ENCODE measurements around the gene PDE12. TPM values are rescaled to one million over a fixed set of nuclear protein-coding genes. Genes with fewer than 3 reads are reported as not detected.

PDE12 gene
- total and polyA plus RNA-seq, 2 of the 8 experiments (the other 6 are each of a cell fraction or from before 2014, with no cell fraction given), result 9.0 to 12.1 TPM

DNA sequence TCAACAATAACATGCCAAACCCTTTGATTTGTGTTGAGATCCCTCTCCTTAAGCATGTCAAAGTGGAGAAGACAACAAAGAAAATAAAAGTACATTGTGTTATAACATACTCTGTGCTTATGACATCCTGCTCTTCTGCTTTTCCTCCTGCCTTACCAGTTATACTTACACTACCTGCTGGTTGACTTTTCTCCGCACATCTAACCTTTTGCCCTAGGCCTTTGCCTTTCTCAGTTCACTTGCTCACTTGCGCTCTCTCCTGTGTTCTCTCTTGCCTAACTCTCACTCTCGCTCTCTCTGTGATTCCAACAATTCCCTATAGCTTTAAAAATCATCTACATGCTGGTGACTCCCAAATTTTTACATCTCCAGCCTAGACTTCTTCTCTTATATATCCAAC, 17.6 kb upstream of the PDE12 start (continued):
- TF ChIP-seq CHD7 (IDR thresholded peaks at IDR 0.05; ENCODE audit: insufficient replicate concordance, low read length), result no peak
- no peak for TF ChIP-seq TAF7 (optimal IDR thresholded peaks at IDR 0.05; ENCODE audit: borderline replicate concordance, low read depth, low read length)
- TF ChIP-seq SRF (IDR thresholded peaks at IDR 0.05; ENCODE audit: low read depth, low read length), result no peak
- no peak for TF ChIP-seq BCL11A (IDR thresholded peaks at IDR 0.05; ENCODE audit: low read depth in 2 of 2, low read length in 2 of 2)
- no peak for TF ChIP-seq RAD21 (IDR thresholded peaks at IDR 0.05 in 1 of 2, conservative IDR thresholded peaks at IDR 0.05 in 1 of 2; ENCODE audit: low read depth in 2 of 2, low read length in 2 of 2)
- TF ChIP-seq RFX5 (IDR thresholded peaks at IDR 0.05; ENCODE audit: borderline replicate concordance, low read depth, low read length), result no peak
- no peak for TF ChIP-seq CTBP2 (IDR thresholded peaks at IDR 0.05; ENCODE audit: borderline replicate concordance, insufficient read depth, insufficient read length, low read length)
- TF ChIP-seq CTCF (IDR thresholded peaks at IDR 0.05; ENCODE audit: control extremely low read depth in 1 of 3, insufficient read depth in 1 of 3, low read depth in 1 of 3, low read length in 3 of 3), result no peak

Data from H1 (cell line).